HepG2 (cell line): ENCODE results near the gene CR1L. TPM values are rescaled to one million over a fixed set of nuclear protein-coding genes. Genes with fewer than 3 reads are reported as not detected.
"Not testable (repeated sequence)": the region's sequence is repeated elsewhere in the genome, so short reads cannot be mapped to it uniquely, and the experiment has no call there.

Source experiments
- ATAC-seq: fragments of 200-7000 bp; cut with Tn5 transposase; 3 replicates; pipeline ENCODE4 v1.9.1; 2020; ENCODE audit warnings: mild to moderate bottlenecking, moderate library complexity
- BruUV-seq: library from RNA; stranded (reverse); fragments of 400-500 nt; replicated peaks from 2 replicates; lab custom pipeline; 2021; lab: Mats Ljungman, UMichigan
- CTCF ChIA-PET: fragments of 300-600 bp; formaldehyde crosslinking; extraction: SDS; loops from one replicate; lab custom pipeline; 2021; ENCODE audit warnings: low total read pairs, inconsistent platforms, low intra/inter-chr PET ratio; lab: Yijun Ruan, JAX
- POLR2A ChIA-PET: fragments of 350-600 bp; sonication (Branson Sonifier 250); formaldehyde crosslinking; loops from one replicate; lab custom pipeline; 2020; ENCODE audit warnings: antibody characterized with exemption, inconsistent platforms; lab: Yijun Ruan, JAX
- DNase-seq: peaks from one replicate; pipeline ENCODE4 v3.0.0-alpha.2; 2015; ENCODE audit warnings: low spot score
- FAIRE-seq: peaks from 3 replicates; lab custom pipeline; 2011; peaks lifted over from hg19 to GRCh38; lab: Jason Lieb, UNC
- H2AFZ ChIP-seq: one replicate; pipeline ENCODE4 v1.6.1; 2011; ENCODE audit warnings: low read length, inconsistent platforms
- H3K27ac ChIP-seq: fragments of 300-600 bp; 3 replicates; pipeline ENCODE4 v1.8.0; 2011; ENCODE audit warnings: mixed run types, mild to moderate bottlenecking, mixed read lengths, low read length, inconsistent platforms; ENCODE audit not compliant: insufficient read depth; ENCODE audit errors: extremely low read length
- H3K27me3 ChIP-seq, 2 experiments: fragments of 200-600 bp in 1 of 2; 2 replicates in 1 of 2; 3 replicates in 1 of 2; pipeline versions ENCODE4 v1.6.0 to v1.8.0; 2011; ENCODE audit warnings: low read length in 2 of 2, mild to moderate bottlenecking in 2 of 2, moderate library complexity in 2 of 2, inconsistent platforms in 1 of 2; ENCODE audit not compliant: insufficient read depth in 2 of 2, control insufficient read depth in 1 of 2
- H3K36me3 ChIP-seq, 2 experiments: fragments of 200-600 bp in 1 of 2; replicated peaks in 1 of 2; 2 replicates in 1 of 2; 3 replicates in 1 of 2; pipeline versions ENCODE4 v1.5.1 to v1.8.0; 2011; ENCODE audit warnings: low read length in 2 of 2, inconsistent platforms in 1 of 2; ENCODE audit not compliant: insufficient read depth in 2 of 2, control insufficient read depth in 1 of 2
- H3K4me1 ChIP-seq: 2 replicates; pipeline ENCODE4 v1.5.1; 2012; ENCODE audit warnings: low read length, inconsistent platforms; ENCODE audit not compliant: insufficient read depth
- H3K4me2 ChIP-seq: 2 replicates; pipeline ENCODE4 v1.6.0; 2011; ENCODE audit warnings: low read depth, low read length, inconsistent platforms
- H3K4me3 ChIP-seq, 3 experiments: fragments of 200-600 bp in 1 of 3; sonication (generic), shearing (Covaris generic) in 1 of 3; replicated peaks in 1 of 3; 2 replicates each; pipeline ENCODE4 v1.5.1; 2011 to 2016; ENCODE audit warnings: low read length in 3 of 3, inconsistent platforms in 2 of 3, low read depth in 2 of 3, mild to moderate bottlenecking in 2 of 3, control low read depth in 1 of 3, mixed read lengths in 1 of 3; ENCODE audit not compliant: insufficient read depth in 1 of 3
- H3K79me2 ChIP-seq: one replicate; pipeline ENCODE4 v1.6.1; 2011; ENCODE audit warnings: low read length, inconsistent platforms; ENCODE audit not compliant: insufficient read depth
- H3K9ac ChIP-seq: 2 replicates; pipeline ENCODE4 v1.6.0; 2011; ENCODE audit warnings: mild to moderate bottlenecking, low read depth, low read length, inconsistent platforms; ENCODE audit not compliant: insufficient read depth
- H3K9me3 ChIP-seq: 2 replicates; pipeline ENCODE4 v1.5.1; 2012; ENCODE audit warnings: mild to moderate bottlenecking, low read length
- H4K20me1 ChIP-seq: 2 replicates; pipeline ENCODE4 v1.6.0; 2011; ENCODE audit warnings: inconsistent platforms, mild to moderate bottlenecking, low read length, moderate library complexity; ENCODE audit not compliant: insufficient read depth
- GABPB1 ChIP-seq: IDR thresholded peaks from 2 replicates; pipeline ENCODE4 v1.6.1; 2016; ENCODE audit warnings: mild to moderate bottlenecking, missing genetic modification reagents, moderate library complexity, missing compliant biosample characterization
- HDAC1 ChIP-seq: sonication (generic); formaldehyde crosslinking; IDR thresholded peaks from 2 replicates; pipeline ENCODE4 v1.5.1; 2020; ENCODE audit warnings: mild to moderate bottlenecking, missing genetic modification reagents
- KLF15 ChIP-seq: sonication (generic); formaldehyde crosslinking; IDR thresholded peaks from 2 replicates; pipeline ENCODE4 v1.8.1; 2023; ENCODE audit warnings: borderline replicate concordance, mild to moderate bottlenecking, inconsistent platforms, missing genetic modification reagents, mixed read lengths
- NAIF1 ChIP-seq: sonication (generic); formaldehyde crosslinking; IDR thresholded peaks from 2 replicates; pipeline ENCODE4 v1.5.0; 2020; ENCODE audit warnings: mild to moderate bottlenecking, missing genetic modification reagents, borderline replicate concordance
- PLRG1 ChIP-seq: fragments of 450-650 bp; conservative IDR thresholded peaks from 2 replicates; pipeline ENCODE4 v1.6.1; 2016
- PRDM10 ChIP-seq: sonication (generic); formaldehyde crosslinking; IDR thresholded peaks from 2 replicates; pipeline ENCODE4 v1.4.0; 2020; ENCODE audit warnings: low read depth, missing genetic modification reagents
- SIX1 ChIP-seq: sonication (generic); formaldehyde crosslinking; IDR thresholded peaks from 2 replicates; pipeline ENCODE4 v1.4.0; 2020; ENCODE audit warnings: missing genetic modification reagents, borderline replicate concordance
- TEAD2 ChIP-seq: sonication (generic); formaldehyde crosslinking; IDR thresholded peaks from 2 replicates; pipeline ENCODE4 v1.9.0; 2021; ENCODE audit warnings: missing genetic modification reagents
- ZNF224 ChIP-seq: sonication (generic); formaldehyde crosslinking; IDR thresholded peaks from 2 replicates; pipeline ENCODE4 v1.5.0; 2020; ENCODE audit warnings: mild to moderate bottlenecking, missing genetic modification reagents
- ZNF281 ChIP-seq: sonication (generic); formaldehyde crosslinking; IDR thresholded peaks from 2 replicates; pipeline ENCODE4 v1.4.0; 2020; ENCODE audit warnings: missing genetic modification reagents, borderline replicate concordance
- ZNF282 ChIP-seq: fragments of 450-650 bp; IDR thresholded peaks from 2 replicates; pipeline ENCODE4 v1.6.1; 2018; ENCODE audit not compliant: partially characterized antibody
- ZNF703 ChIP-seq: sonication (generic); formaldehyde crosslinking; IDR thresholded peaks from 2 replicates; pipeline ENCODE4 v1.5.1; 2020; ENCODE audit warnings: missing genetic modification reagents, mild to moderate bottlenecking, moderate library complexity, borderline replicate concordance
- ZNF709 ChIP-seq: sonication (generic); formaldehyde crosslinking; IDR thresholded peaks from 2 replicates; pipeline ENCODE4 v1.5.0; 2020; ENCODE audit warnings: mild to moderate bottlenecking, missing genetic modification reagents
- whole genome bisulfite sequencing: methylation state at CpG from one replicate; pipeline ENCODE4 v1.1.6; 2017; ENCODE audit warnings: low lambda C conversion rate; 5-methylcytosine and 5-hydroxymethylcytosine counted together
- in situ Hi-C: cut with HindIII; loops from 2 replicates; pipeline ENCODE4 v1.10.0; 2017; ENCODE audit warnings: low pct_unique_long_range_greater_than_20kb; ENCODE audit not compliant: extremely low pct_ligation_motif_present
- intact Hi-C: fragments of 100-400 bp; cut with micrococcal nuclease; formaldehyde crosslinking; loops from one replicate; pipeline ENCODE4 v1.10.0; 2022; ENCODE audit not compliant: unreplicated experiment
- polyA plus RNA-seq, 8 experiments: library from polyadenylated mRNA; depleted of rRNA in 3 of 8; stranded (reverse) in 7 of 8; unstranded in 1 of 8; fragments of >200 nt; fragmentation: Illumina TruSeq in 4 of 8; extraction: Trizol in 4 of 8; gene quantifications; 2 replicates each; pipeline versions ENCODE4 v1.2.1 to v1.2.3, GENCODE V29; 2011 to 2016; ENCODE audit warnings: low read depth in 4 of 8, missing spikeins in 1 of 8, mixed read lengths in 1 of 8; ENCODE audit not compliant: insufficient read depth in 1 of 8
- total RNA-seq, 5 experiments: library from RNA; depleted of rRNA; stranded (reverse); fragments of >200 nt; fragmentation: Illumina TruSeq; extraction: Trizol; gene quantifications; 2 replicates each; pipeline ENCODE4 v1.2.3, GENCODE V29; 2016; ENCODE audit warnings: low read depth in 1 of 5

The CR1L gene
- total and polyA plus RNA-seq, 2 of the 13 experiments (the other 11 are each of a cell fraction or from before 2014, with no cell fraction given) = not detected

GRCh38 chr1:207766569-207766968 is 121.6 kb downstream of the CR1L start (continued):
- TF ChIP-seq ZNF281 (CRISPR knock-in tag) (no peak), SIX1 (CRISPR knock-in tag) (no peak), ZNF224 (CRISPR knock-in tag) (no peak), TEAD2 (CRISPR knock-in tag) (no peak), ZNF709 (no peak), ZNF282 (no peak), HDAC1 (no peak), ZNF703 (CRISPR knock-in tag) (no peak), PRDM10 (CRISPR knock-in tag) (no peak), PLRG1 (no peak), KLF15 (no peak), GABPB1 (CRISPR knock-in tag) (no peak), NAIF1 (CRISPR knock-in tag) (no peak)

- H3K27me3 ChIP-seq, DNase-seq, CTCF ChIA-PET, H3K9ac ChIP-seq, H3K4me1 ChIP-seq, FAIRE-seq, H3K9me3 ChIP-seq, ATAC-seq, POLR2A ChIA-PET, intact Hi-C loops, H3K27ac ChIP-seq, H2AFZ ChIP-seq, BruUV-seq, H3K4me2 ChIP-seq, H4K20me1 ChIP-seq, in situ Hi-C loops, H3K79me2 ChIP-seq, H3K4me3 ChIP-seq: not testable (repeated sequence)
- 100% methylated on average over 3 of the region's 4 CpGs for WGBS
- peaks cover under 1 to 47% of the 10 kb centered on the region in 2 experiments; a peak in 4 of 5 replicates for H3K36me3 ChIP-seq
These were observed 125.6 kb downstream of the CR1L start for GRCh38 chr1:207770514-207770913.
